Natural killer cell treated with Interleukin-12 subunit alpha and Interleukin-12 subunit beta and Interleukin-15 and Interleukin-18, amount 100 ng/mL, for 72 hours (primary cell): ENCODE data around the gene BCL2A1. TPM values are rescaled to one million over a fixed set of nuclear protein-coding genes. Genes with fewer than 3 reads are reported as not detected.
"Not testable (repeated sequence)": the region's sequence is repeated elsewhere in the genome, so short reads cannot be mapped to it uniquely, and the experiment has no call there.

Experiments
- ATAC-seq, 2 donors: fragments of 150-1000 bp; cut with Tn5 transposase in 1 of 2; sonication (Bioruptor Pico), chemical (Tn5 transposase) in 1 of 2; 2 replicates each; pipeline ENCODE4 v1.10.0; 2021
- DNase-seq: peaks from one replicate; pipeline ENCODE4 v3.0.0; 2022; ENCODE audit warnings: low spot score
- H3K27ac Mint-ChIP-seq, 2 donors: 1 replicate in 1 of 2; 2 replicates in 1 of 2; pipeline ENCODE4 v1.8.0; 2022; ENCODE audit warnings: mixed read lengths in 2 of 2, mild to moderate bottlenecking in 1 of 2, moderate library complexity in 1 of 2
- H3K27me3 Mint-ChIP-seq, 2 donors: 1 replicate in 1 of 2; 2 replicates in 1 of 2; pipeline ENCODE4 v1.8.0; 2022; ENCODE audit warnings: mixed read lengths in 2 of 2
- H3K36me3 Mint-ChIP-seq: one replicate; pipeline ENCODE4 v1.8.0; 2022; ENCODE audit warnings: mixed read lengths
- H3K4me1 Mint-ChIP-seq, 2 donors: 1 replicate in 1 of 2; 2 replicates in 1 of 2; pipeline ENCODE4 v1.8.0; 2022; ENCODE audit warnings: low read depth in 2 of 2, mixed read lengths in 2 of 2, mild to moderate bottlenecking in 1 of 2
- H3K4me3 Mint-ChIP-seq: one replicate; pipeline ENCODE4 v1.8.0; 2022; ENCODE audit warnings: mixed read lengths
- H3K9me3 Mint-ChIP-seq: 2 replicates; pipeline ENCODE4 v1.8.0; 2022; ENCODE audit warnings: mixed read lengths
- total RNA-seq, 2 donors: library from RNA; stranded (reverse); gene quantifications; one replicate each; pipeline ENCODE4 v1.2.3, GENCODE V29; 2022

The BCL2A1 gene
- total RNA-seq, 2 donors from 2014 or later = 17.3 to 40.0 TPM

- DNase-seq (no peak), ATAC-seq (peak in 1 of 2 donors; percentile 28)
- Mint-ChIP-seq H3K4me1 (peaks cover 6 to 28% of the 10 kb centered on the region in 2 donors), H3K9me3 (no peaks in the 10 kb centered on the region), H3K36me3 (no peaks in the 10 kb centered on the region), H3K4me3 (no peak overlapping the region), H3K27ac (no peak overlapping the region), H3K27me3 (peaks cover 0 to 11% of the 10 kb centered on the region in 2 donors)
Observed at GRCh38 chr15:79942741-79943481, 28.1 kb downstream of the BCL2A1 start.

- ATAC-seq (no peak), DNase-seq (no peak)
- Mint-ChIP-seq H3K4me1 (peaks cover 4 to 22% of the 10 kb centered on the region in 2 donors), H3K9me3 (no peaks in the 10 kb centered on the region), H3K27me3 (peaks cover 0 to 2% of the 10 kb centered on the region in 2 donors), H3K4me3 (no peak overlapping the region), H3K36me3 (no peaks in the 10 kb centered on the region), H3K27ac (no peak overlapping the region)
Observed at GRCh38 chr15:79939399-79939798, 31.6 kb downstream of the BCL2A1 start.

GRCh38 chr15:79938143-79938542, 32.9 kb downstream of the BCL2A1 start:
- H3K27me3 Mint-ChIP-seq = peaks cover 0 to 3% of the 10 kb centered on the region in 2 donors

GRCh38 chr15:79935556-79936201, 35.3 kb downstream of the BCL2A1 start:
- H3K27me3 Mint-ChIP-seq = peaks cover 0 to 12% of the 10 kb centered on the region in 2 donors

More at GRCh38 chr15:79938143-79938542, 32.9 kb downstream of the BCL2A1 start:
- Mint-ChIP-seq H3K36me3 (no peaks in the 10 kb centered on the region), H3K4me1 (peaks cover 0 to 13% of the 10 kb centered on the region in 2 donors), H3K27ac (no peak overlapping the region), H3K9me3 (no peaks in the 10 kb centered on the region), H3K4me3 (no peak overlapping the region)
- ATAC-seq (no peak), DNase-seq (no peak)

GRCh38 chr15:79933231-79933630, 37.8 kb downstream of the BCL2A1 start:
- DNase-seq (no peak), ATAC-seq (no peak)
- Mint-ChIP-seq H3K27ac (no peak overlapping the region), H3K4me1 (no peaks in the 10 kb centered on the region), H3K9me3 (no peaks in the 10 kb centered on the region), H3K27me3 (peaks cover 10 to 19% of the 10 kb centered on the region in 2 donors), H3K36me3 (no peaks in the 10 kb centered on the region), H3K4me3 (no peak overlapping the region)

More at GRCh38 chr15:79935556-79936201, 35.3 kb downstream of the BCL2A1 start:
- H3K36me3 Mint-ChIP-seq, H3K9me3 Mint-ChIP-seq, H3K4me1 Mint-ChIP-seq, DNase-seq, H3K4me3 Mint-ChIP-seq, H3K27ac Mint-ChIP-seq, ATAC-seq: not testable (repeated sequence)

- no peaks in the 10 kb centered on the region for H3K4me1 Mint-ChIP-seq
Observed at GRCh38 chr15:79932447-79932846, 38.5 kb downstream of the BCL2A1 start.

GRCh38 chr15:79930516-79930915, 40.5 kb downstream of the BCL2A1 start:
- no peak for DNase-seq
- Mint-ChIP-seq H3K27me3 (peaks cover 10 to 19% of the 10 kb centered on the region in 2 donors), H3K4me1 (no peaks in the 10 kb centered on the region), H3K4me3 (no peak overlapping the region), H3K36me3 (no peaks in the 10 kb centered on the region), H3K27ac (no peak overlapping the region), H3K9me3 (no peaks in the 10 kb centered on the region)
- no peak for ATAC-seq

More at GRCh38 chr15:79932447-79932846, 38.5 kb downstream of the BCL2A1 start:
- Mint-ChIP-seq H3K27me3 (peaks cover 10 to 19% of the 10 kb centered on the region in 2 donors), H3K9me3 (no peaks in the 10 kb centered on the region), H3K27ac (no peak overlapping the region), H3K36me3 (no peaks in the 10 kb centered on the region), H3K4me3 (no peak overlapping the region)
- ATAC-seq (no peak), DNase-seq (no peak)

- Mint-ChIP-seq H3K4me1 (no peaks in the 10 kb centered on the region), H3K27me3 (peaks cover 10 to 19% of the 10 kb centered on the region in 2 donors), H3K4me3 (no peak overlapping the region), H3K27ac (no peak overlapping the region), H3K36me3 (no peaks in the 10 kb centered on the region), H3K9me3 (no peaks in the 10 kb centered on the region)
- DNase-seq (no peak), ATAC-seq (no peak)
Observed at GRCh38 chr15:79929412-79929811, 41.6 kb downstream of the BCL2A1 start.

- not testable (repeated sequence) for H3K9me3 Mint-ChIP-seq, H3K4me3 Mint-ChIP-seq, DNase-seq, H3K27me3 Mint-ChIP-seq, ATAC-seq, H3K27ac Mint-ChIP-seq
- Mint-ChIP-seq H3K4me1 (peaks cover 15 to 26% of the 10 kb centered on the region in 2 donors), H3K36me3 (peaks cover 16% of the 10 kb centered on the region)
Observed at GRCh38 chr15:79926116-79926515, 44.9 kb downstream of the BCL2A1 start.

- H3K27ac Mint-ChIP-seq = peak overlapping the region; percentile 94 to 95
- DNase-seq = no peak
Observed at GRCh38 chr15:79924379-79924778, 46.6 kb downstream of the BCL2A1 start.

GRCh38 chr15:79923515-79924169, 47.4 kb downstream of the BCL2A1 start:
- Mint-ChIP-seq H3K4me1 (peaks cover 20 to 34% of the 10 kb centered on the region in 2 donors), H3K36me3 (peaks cover 35% of the 10 kb centered on the region), H3K27me3 (no peaks in the 10 kb centered on the region), H3K27ac (peak overlapping the region; percentile 94 to 95), H3K9me3 (peaks cover 8% of the 10 kb centered on the region), H3K4me3 (peak overlapping the region; percentile 98)
- DNase-seq (peak; percentile 98), ATAC-seq (peak; percentile 98 to 99)

More at GRCh38 chr15:79924379-79924778, 46.6 kb downstream of the BCL2A1 start:
- Mint-ChIP-seq H3K9me3 (peaks cover 4% of the 10 kb centered on the region), H3K27me3 (peaks cover 4 to 5% of the 10 kb centered on the region in 2 donors), H3K36me3 (peaks cover 28% of the 10 kb centered on the region), H3K4me1 (peaks cover 15 to 28% of the 10 kb centered on the region in 2 donors), H3K4me3 (peak overlapping the region; percentile 98)
- no peak for ATAC-seq

- ATAC-seq = peak; percentile 66 to 67
- Mint-ChIP-seq H3K9me3 (peaks cover 8% of the 10 kb centered on the region), H3K27ac (peak overlapping the region; percentile 94 to 95), H3K4me1 (peaks cover 21 to 34% of the 10 kb centered on the region in 2 donors), H3K4me3 (peak overlapping the region; percentile 98), H3K36me3 (peaks cover 39% of the 10 kb centered on the region), H3K27me3 (no peaks in the 10 kb centered on the region)
- peak; percentile 85 for DNase-seq
Observed at GRCh38 chr15:79923079-79923514, 47.9 kb downstream of the BCL2A1 start.

- ATAC-seq (no peak), DNase-seq (no peak)
- Mint-ChIP-seq H3K27ac (peak overlapping the region; percentile 94 to 95), H3K27me3 (no peaks in the 10 kb centered on the region), H3K4me3 (peak overlapping the region; percentile 98), H3K36me3 (peaks cover 44% of the 10 kb centered on the region), H3K9me3 (peaks cover 8% of the 10 kb centered on the region), H3K4me1 (peaks cover 21 to 34% of the 10 kb centered on the region in 2 donors)
Observed at GRCh38 chr15:79922512-79923078, 48.4 kb downstream of the BCL2A1 start.
